ENCODE results near the gene CISH. TPM values are rescaled to one million over a fixed set of nuclear protein-coding genes. Genes with fewer than 3 reads are reported as not detected.

CISH gene, protein sequence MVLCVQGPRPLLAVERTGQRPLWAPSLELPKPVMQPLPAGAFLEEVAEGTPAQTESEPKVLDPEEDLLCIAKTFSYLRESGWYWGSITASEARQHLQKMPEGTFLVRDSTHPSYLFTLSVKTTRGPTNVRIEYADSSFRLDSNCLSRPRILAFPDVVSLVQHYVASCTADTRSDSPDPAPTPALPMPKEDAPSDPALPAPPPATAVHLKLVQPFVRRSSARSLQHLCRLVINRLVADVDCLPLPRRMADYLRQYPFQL
- total RNA-seq (2022) (1.4 and 1.6 TPM in 2 replicates), Bru-seq, nascent RNA (percentile 31 among the genes with signal in this experiment), BruChase-seq, experiment 1, labeled RNA remaining after a 6-hour chase (percentile 21 among the genes with signal in this experiment), BruChase-seq, experiment 2, labeled RNA remaining after a 2-hour chase (percentile 30 among the genes with signal in this experiment)
- long read RNA-seq, partial matches to known transcripts: 0 of 2 reads
- long read RNA-seq, other reads (novel, unspliced or antisense): 1 of 2 reads

- intact Hi-C loops (cut with micrococcal nuclease; ENCODE audit: unreplicated experiment): loop anchor here (5.0 kb wide), 1 partner anchor 264 kb away; the partner anchor contains the start of gene ZMYND10
- peak; percentile 89 for DNase-seq
- no peaks in the 10 kb centered on the region for H3K9me3 Mint-ChIP-seq (ENCODE audit: low read depth, unreplicated experiment)
- H3K4me3 Mint-ChIP-seq (ENCODE audit: low read depth, unreplicated experiment): peak within 1 kb of the TSS; percentile 74
- TF ChIP-seq, protein P1, sequence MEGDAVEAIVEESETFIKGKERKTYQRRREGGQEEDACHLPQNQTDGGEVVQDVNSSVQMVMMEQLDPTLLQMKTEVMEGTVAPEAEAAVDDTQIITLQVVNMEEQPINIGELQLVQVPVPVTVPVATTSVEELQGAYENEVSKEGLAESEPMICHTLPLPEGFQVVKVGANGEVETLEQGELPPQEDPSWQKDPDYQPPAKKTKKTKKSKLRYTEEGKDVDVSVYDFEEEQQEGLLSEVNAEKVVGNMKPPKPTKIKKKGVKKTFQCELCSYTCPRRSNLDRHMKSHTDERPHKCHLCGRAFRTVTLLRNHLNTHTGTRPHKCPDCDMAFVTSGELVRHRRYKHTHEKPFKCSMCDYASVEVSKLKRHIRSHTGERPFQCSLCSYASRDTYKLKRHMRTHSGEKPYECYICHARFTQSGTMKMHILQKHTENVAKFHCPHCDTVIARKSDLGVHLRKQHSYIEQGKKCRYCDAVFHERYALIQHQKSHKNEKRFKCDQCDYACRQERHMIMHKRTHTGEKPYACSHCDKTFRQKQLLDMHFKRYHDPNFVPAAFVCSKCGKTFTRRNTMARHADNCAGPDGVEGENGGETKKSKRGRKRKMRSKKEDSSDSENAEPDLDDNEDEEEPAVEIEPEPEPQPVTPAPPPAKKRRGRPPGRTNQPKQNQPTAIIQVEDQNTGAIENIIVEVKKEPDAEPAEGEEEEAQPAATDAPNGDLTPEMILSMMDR (IDR thresholded peaks at IDR 0.05; ENCODE audit: unreplicated experiment): peak; percentile 28
- peak within 1 kb of the TSS; percentile 24 for H3K27ac Mint-ChIP-seq (ENCODE audit: unreplicated experiment)
- peaks cover 13% of the 10 kb centered on the region for H3K27me3 Mint-ChIP-seq (ENCODE audit: unreplicated experiment)
- peaks cover 27% of the 10 kb centered on the region for H3K36me3 Mint-ChIP-seq (ENCODE audit: insufficient read depth, unreplicated experiment)
- H3K4me1 Mint-ChIP-seq (ENCODE audit: low read depth, unreplicated experiment): peaks cover 28% of the 10 kb centered on the region
- CTCF ChIA-PET: interaction anchor here (0.6 to 1.6 kb wide), 10 partner anchors 10 to 364 kb away, joined by 3 to 16 read pairs (median 3); partner anchors contain the start of gene HEMK1
- no TSS peak for BruUV-seq (replicated peaks)
Measured at GRCh38 chr3:50611464-50612233, at the start of gene CISH. Gene CISH (minus strand): TSS chr3:50611774. CDS start chr3:50611650, 124 bp downstream.

DNA sequence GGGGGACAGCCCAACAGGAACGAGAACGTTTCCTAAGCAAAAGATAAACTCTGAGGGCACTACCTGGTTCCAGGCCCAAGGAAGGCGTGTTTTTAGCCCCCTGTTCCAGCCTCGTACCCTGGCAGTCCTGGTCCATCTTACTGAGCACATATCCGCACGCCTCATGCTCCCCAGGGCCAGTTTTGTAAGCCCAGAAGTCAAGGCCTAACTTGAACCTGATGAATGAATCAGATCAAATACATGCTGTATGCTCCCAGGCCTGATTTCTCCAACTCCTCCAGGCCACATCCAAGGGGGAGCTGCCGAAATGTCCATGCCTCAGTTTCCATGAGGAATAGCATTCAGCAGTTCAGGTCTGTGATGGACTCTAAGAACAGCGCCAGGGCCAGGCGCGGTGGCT is 48.8 kb upstream of the CISH start:
- no TSS peak for BruUV-seq (replicated peaks)
- Mint-ChIP-seq H3K27me3 (ENCODE audit: unreplicated experiment) (peaks cover 22% of the 10 kb centered on the region), H3K9me3 (ENCODE audit: low read depth, unreplicated experiment) (no peaks in the 10 kb centered on the region), H3K36me3 (ENCODE audit: insufficient read depth, unreplicated experiment) (peaks cover 7% of the 10 kb centered on the region), H3K4me1 (ENCODE audit: low read depth, unreplicated experiment) (no peaks in the 10 kb centered on the region), H3K27ac (ENCODE audit: unreplicated experiment) (no peak overlapping the region), H3K4me3 (ENCODE audit: low read depth, unreplicated experiment) (no peak overlapping the region)
- TF ChIP-seq, protein P1 (IDR thresholded peaks at IDR 0.05; ENCODE audit: unreplicated experiment): no peak
- no peak for DNase-seq
- intact Hi-C loops (cut with micrococcal nuclease; ENCODE audit: unreplicated experiment): no loop called here
- CTCF ChIA-PET: no interaction called here

- H3K9me3 Mint-ChIP-seq (ENCODE audit: low read depth, unreplicated experiment): no peaks in the 10 kb centered on the region
- DNase-seq: no peak
- CTCF ChIA-PET: interaction anchor here (0.7 kb wide), 1 partner anchor 25 kb away, joined by 7 read pairs; no protein-coding TSS in a partner anchor
- H3K4me3 Mint-ChIP-seq (ENCODE audit: low read depth, unreplicated experiment): no peak overlapping the region
- no peaks in the 10 kb centered on the region for H3K4me1 Mint-ChIP-seq (ENCODE audit: low read depth, unreplicated experiment)
- intact Hi-C loops (cut with micrococcal nuclease; ENCODE audit: unreplicated experiment): no loop called here
- no TSS peak for BruUV-seq (replicated peaks)
- no peak overlapping the region for H3K27ac Mint-ChIP-seq (ENCODE audit: unreplicated experiment)
- TF ChIP-seq, protein P1 (IDR thresholded peaks at IDR 0.05; ENCODE audit: unreplicated experiment): no peak
- H3K36me3 Mint-ChIP-seq (ENCODE audit: insufficient read depth, unreplicated experiment): peaks cover 12% of the 10 kb centered on the region
- peaks cover 12% of the 10 kb centered on the region for H3K27me3 Mint-ChIP-seq (ENCODE audit: unreplicated experiment)
Measured at GRCh38 chr3:50658831-50659230, 47.3 kb upstream of the CISH start.

DNA sequence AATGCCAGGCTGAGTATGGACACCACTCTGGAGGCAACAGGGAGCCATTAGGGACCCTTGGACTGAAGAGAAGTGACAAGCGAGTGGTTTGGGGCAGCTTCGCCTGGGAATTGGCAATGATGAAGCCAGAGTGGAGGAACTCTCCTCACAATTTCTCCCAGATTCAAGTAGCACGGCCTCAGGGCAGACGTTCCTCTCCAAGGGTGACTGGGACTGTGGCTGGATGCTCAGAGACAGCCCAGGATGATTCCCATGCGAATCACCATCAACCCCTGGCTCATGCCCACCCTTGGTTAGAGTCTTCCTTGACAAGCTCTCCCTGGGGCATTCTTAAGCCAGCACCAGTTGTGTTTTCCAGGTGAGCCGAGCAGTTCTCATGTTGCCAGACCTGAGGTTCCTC is 46.8 kb upstream of the CISH start:
- TF ChIP-seq, protein P1 (IDR thresholded peaks at IDR 0.05; ENCODE audit: unreplicated experiment): no peak
- CTCF ChIA-PET: no interaction called here
- H3K27ac Mint-ChIP-seq (ENCODE audit: unreplicated experiment): no peak overlapping the region

More for the DNA sequence above, 46.8 kb upstream of the CISH start:
- Mint-ChIP-seq H3K36me3 (ENCODE audit: insufficient read depth, unreplicated experiment) (peaks cover 12% of the 10 kb centered on the region), H3K27me3 (ENCODE audit: unreplicated experiment) (peaks cover 12% of the 10 kb centered on the region), H3K4me3 (ENCODE audit: low read depth, unreplicated experiment) (no peak overlapping the region), H3K9me3 (ENCODE audit: low read depth, unreplicated experiment) (no peaks in the 10 kb centered on the region), H3K4me1 (ENCODE audit: low read depth, unreplicated experiment) (no peaks in the 10 kb centered on the region)
- no peak for DNase-seq
- BruUV-seq (replicated peaks): no TSS peak
- intact Hi-C loops (cut with micrococcal nuclease; ENCODE audit: unreplicated experiment): no loop called here

All from Calu3 (cell line).